GM12872 (cell line): ENCODE measurements around the gene NOS3.

Experiments
- TF ChIP-seq, protein P1 (sequence below): IDR thresholded peaks from 3 replicates; pipeline ENCODE4 v1.5.1; 2011; ENCODE audit warnings: low read depth, mild to moderate bottlenecking, low read length, moderate library complexity; ENCODE audit not compliant: insufficient read depth

NOS3 gene

DNA sequence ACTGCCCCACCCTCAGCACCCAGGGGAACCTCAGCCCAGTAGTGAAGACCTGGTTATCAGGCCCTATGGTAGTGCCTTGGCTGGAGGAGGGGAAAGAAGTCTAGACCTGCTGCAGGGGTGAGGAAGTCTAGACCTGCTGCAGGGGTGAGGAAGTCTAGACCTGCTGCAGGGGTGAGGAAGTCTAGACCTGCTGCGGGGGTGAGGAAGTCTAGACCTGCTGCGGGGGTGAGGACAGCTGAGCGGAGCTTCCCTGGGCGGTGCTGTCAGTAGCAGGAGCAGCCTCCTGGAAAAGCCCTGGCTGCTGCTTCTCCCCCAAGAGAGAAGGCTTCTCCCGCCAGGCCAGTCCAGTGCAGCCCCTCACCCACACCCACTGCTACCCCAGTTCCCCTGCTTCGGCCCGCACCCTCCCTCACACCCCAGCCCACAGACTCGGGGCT lies 6.3 kb downstream of the NOS3 start:
- TF ChIP-seq, protein P1, sequence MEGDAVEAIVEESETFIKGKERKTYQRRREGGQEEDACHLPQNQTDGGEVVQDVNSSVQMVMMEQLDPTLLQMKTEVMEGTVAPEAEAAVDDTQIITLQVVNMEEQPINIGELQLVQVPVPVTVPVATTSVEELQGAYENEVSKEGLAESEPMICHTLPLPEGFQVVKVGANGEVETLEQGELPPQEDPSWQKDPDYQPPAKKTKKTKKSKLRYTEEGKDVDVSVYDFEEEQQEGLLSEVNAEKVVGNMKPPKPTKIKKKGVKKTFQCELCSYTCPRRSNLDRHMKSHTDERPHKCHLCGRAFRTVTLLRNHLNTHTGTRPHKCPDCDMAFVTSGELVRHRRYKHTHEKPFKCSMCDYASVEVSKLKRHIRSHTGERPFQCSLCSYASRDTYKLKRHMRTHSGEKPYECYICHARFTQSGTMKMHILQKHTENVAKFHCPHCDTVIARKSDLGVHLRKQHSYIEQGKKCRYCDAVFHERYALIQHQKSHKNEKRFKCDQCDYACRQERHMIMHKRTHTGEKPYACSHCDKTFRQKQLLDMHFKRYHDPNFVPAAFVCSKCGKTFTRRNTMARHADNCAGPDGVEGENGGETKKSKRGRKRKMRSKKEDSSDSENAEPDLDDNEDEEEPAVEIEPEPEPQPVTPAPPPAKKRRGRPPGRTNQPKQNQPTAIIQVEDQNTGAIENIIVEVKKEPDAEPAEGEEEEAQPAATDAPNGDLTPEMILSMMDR = no peak

DNA sequence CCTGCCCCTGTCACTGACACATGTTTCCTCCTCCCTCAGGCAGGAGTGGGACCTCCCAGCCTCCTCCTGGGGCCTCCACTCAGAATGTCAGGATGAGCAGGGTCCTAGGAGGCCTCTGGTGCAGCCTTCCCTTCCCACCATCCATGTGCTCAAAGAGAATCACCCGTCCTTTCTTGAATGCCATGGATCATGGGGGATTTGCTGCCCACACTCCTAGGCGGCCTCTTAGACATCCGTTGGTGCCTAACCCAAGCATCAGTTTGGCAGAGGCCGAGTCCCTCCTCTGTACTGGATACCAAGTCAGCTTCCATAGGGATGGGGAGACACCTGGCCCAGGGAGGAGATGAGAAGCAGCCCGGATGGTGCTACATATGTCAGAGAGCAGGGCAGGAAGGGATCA lies 7.0 kb downstream of the NOS3 start:
- TF ChIP-seq, protein P1 = no peak

DNA sequence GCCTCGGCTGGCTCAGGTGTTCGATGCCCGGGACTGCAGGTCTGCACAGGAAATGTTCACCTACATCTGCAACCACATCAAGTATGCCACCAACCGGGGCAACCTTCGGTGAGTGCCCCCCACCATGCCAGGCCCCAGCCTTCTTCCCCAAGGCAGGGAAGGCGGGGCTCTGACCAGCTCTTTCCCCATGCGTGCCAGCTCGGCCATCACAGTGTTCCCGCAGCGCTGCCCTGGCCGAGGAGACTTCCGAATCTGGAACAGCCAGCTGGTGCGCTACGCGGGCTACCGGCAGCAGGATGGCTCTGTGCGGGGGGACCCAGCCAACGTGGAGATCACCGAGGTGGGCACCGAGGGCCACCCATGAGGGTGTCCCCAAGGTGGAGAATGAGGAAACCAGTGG lies 7.5 kb downstream of the NOS3 start:
- TF ChIP-seq, protein P1 = no peak

DNA sequence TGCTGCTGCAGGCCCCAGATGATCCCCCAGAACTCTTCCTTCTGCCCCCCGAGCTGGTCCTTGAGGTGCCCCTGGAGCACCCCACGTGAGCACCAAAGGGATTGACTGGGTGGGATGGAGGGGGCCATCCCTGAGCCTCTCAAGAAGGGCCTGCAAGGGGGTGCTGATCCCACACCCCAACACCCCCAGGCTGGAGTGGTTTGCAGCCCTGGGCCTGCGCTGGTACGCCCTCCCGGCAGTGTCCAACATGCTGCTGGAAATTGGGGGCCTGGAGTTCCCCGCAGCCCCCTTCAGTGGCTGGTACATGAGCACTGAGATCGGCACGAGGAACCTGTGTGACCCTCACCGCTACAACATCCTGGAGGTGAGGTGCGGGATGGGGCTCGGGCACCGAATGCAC lies 8.2 kb downstream of the NOS3 start:
- TF ChIP-seq, protein P1 = no peak

DNA sequence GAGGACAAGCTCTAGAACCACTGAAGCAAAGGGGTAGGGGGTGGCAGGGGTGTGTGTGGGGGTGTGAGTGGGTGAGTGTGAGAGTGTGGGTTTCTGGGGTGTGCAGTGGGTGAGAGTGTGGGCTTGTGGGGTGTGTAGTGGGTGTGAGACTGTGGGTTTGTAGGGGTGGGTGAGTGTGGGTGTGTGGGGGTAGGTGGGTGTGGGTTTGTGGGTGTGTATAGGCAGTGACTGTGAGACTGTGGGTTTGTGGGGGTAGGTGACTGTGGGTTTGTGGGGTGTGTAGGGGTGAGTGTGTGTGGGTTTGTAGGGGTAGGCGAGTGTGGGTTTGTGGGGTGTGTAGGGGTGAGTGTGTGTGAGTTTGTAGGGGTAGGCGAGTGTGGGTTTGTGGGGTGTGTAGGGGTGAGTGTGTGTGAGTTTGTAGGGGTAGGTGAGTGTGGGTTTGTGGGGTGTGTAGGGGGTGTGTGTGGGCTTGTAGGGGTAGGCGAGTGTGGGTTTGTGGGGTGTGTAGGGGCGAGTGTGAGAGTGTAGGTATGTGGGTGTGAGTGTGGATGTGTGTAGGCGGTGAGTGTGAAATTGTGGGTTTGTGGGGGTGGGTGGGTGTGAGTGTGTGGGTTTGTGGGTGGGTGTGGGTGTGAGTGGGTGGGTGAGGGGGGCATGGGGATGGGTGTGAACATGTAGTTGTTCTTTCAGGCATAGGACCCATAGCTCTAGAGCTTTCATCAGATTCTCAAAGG lies 8.8 kb downstream of the NOS3 start:
- TF ChIP-seq, protein P1 = no peak

DNA sequence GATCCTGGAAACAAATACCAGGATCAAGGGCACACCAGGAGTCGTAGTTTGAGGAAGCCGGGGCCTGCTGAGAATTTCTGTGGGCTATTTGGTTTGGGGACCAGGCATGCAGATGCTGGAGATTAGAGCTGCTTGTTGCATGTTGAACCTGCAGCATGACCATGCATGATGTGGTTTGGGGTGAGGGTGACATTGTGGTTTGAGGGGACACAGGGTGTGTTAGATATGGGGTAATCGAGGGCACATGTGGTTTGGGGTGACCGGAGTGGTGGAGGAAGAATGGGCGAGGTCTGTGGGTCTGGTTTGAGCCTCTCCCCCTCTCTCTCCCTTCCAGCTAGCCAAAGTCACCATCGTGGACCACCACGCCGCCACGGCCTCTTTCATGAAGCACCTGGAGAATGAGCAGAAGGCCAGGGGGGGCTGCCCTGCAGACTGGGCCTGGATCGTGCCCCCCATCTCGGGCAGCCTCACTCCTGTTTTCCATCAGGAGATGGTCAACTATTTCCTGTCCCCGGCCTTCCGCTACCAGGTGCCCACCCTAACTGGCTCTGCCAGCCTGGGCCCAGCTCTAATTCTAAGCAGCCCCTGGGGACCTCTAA lies 10.2 kb downstream of the NOS3 start:
- TF ChIP-seq, protein P1 = no peak

DNA sequence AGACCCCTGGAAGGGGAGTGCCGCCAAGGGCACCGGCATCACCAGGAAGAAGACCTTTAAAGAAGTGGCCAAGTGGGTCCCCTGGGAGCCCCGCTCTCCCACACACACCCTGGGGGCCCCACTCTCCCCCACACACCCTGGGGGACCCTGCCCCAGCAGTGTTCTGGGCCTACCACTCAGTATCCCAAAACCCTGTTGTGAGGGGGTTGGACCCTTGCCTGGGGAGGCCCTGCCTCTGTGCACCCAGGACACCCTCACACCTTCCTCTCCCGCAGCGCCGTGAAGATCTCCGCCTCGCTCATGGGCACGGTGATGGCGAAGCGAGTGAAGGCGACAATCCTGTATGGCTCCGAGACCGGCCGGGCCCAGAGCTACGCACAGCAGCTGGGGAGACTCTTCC lies 10.7 kb downstream of the NOS3 start:
- TF ChIP-seq, protein P1 = no peak
